ENCODE data around the gene ARHGAP42.

The ARHGAP42 gene

GRCh38 chr11:100687054-100687629 is at the start of gene ARHGAP42:
ARHGAP42 (plus strand) TSS chr11:100687288; CDS start chr11:100687679, 391 bp downstream.
- peak within 1 kb of the TSS; percentile 86 for H3K4me3 ChIP-seq (ENCODE audit: low read length)
- TF ChIP-seq CTCF (conservative IDR thresholded peaks at IDR 0.05; ENCODE audit: low read depth, low read length): no peak
- no peak for DNase-seq (ENCODE audit: low read depth)

- TF ChIP-seq CTCF (conservative IDR thresholded peaks at IDR 0.05; ENCODE audit: low read depth, low read length): no peak
- no peak overlapping the region for H3K4me3 ChIP-seq (ENCODE audit: low read length)
- no peak for DNase-seq (ENCODE audit: low read depth)
Observed at GRCh38 chr11:100637706-100638105, 49.4 kb upstream of the ARHGAP42 start.

- no peak overlapping the region for H3K4me3 ChIP-seq (ENCODE audit: low read length)
- TF ChIP-seq CTCF (conservative IDR thresholded peaks at IDR 0.05; ENCODE audit: low read depth, low read length): no peak
- no peak for DNase-seq (ENCODE audit: low read depth)
Observed at GRCh38 chr11:100638648-100639047, 48.4 kb upstream of the ARHGAP42 start.

GRCh38 chr11:100639140-100639539 is 47.9 kb upstream of the ARHGAP42 start:
- H3K4me3 ChIP-seq (ENCODE audit: low read length): no peak overlapping the region
- TF ChIP-seq CTCF (conservative IDR thresholded peaks at IDR 0.05; ENCODE audit: low read depth, low read length): no peak
- peak; percentile 59 for DNase-seq (ENCODE audit: low read depth)

- DNase-seq (ENCODE audit: low read depth): no peak
- no peak overlapping the region for H3K4me3 ChIP-seq (ENCODE audit: low read length)
- no peak for TF ChIP-seq CTCF (conservative IDR thresholded peaks at IDR 0.05; ENCODE audit: low read depth, low read length)
Observed at GRCh38 chr11:100640071-100640470, 47.0 kb upstream of the ARHGAP42 start.

GRCh38 chr11:100640646-100641045 is 46.4 kb upstream of the ARHGAP42 start:
- DNase-seq (ENCODE audit: low read depth): no peak
- H3K4me3 ChIP-seq (ENCODE audit: low read length): no peak overlapping the region
- no peak for TF ChIP-seq CTCF (conservative IDR thresholded peaks at IDR 0.05; ENCODE audit: low read depth, low read length)

GRCh38 chr11:100641456-100641855 is 45.6 kb upstream of the ARHGAP42 start:
- no peak for DNase-seq (ENCODE audit: low read depth)
- no peak overlapping the region for H3K4me3 ChIP-seq (ENCODE audit: low read length)
- no peak for TF ChIP-seq CTCF (conservative IDR thresholded peaks at IDR 0.05; ENCODE audit: low read depth, low read length)

Data from retinal pigment epithelial cell (primary cell).